BJ (cell line): ENCODE measurements around the gene TOPBP1. TPM values are rescaled to one million over a fixed set of nuclear protein-coding genes. Genes with fewer than 3 reads are reported as not detected.

Source experiments
- CTCF ChIA-PET: fragments of 350-600 bp; formaldehyde crosslinking; extraction: SDS; loops from one replicate; lab custom pipeline; 2021; ENCODE audit warnings: antibody characterized with exemption, inconsistent platforms; lab: Yijun Ruan, JAX
- POLR2A ChIA-PET: fragments of 300-600 bp; sonication (Branson Sonifier 250); formaldehyde crosslinking; extraction: SDS; loops from one replicate; lab custom pipeline; 2021; ENCODE audit warnings: antibody characterized with exemption; lab: Charles Lee
- DNase-seq: peaks from one replicate; pipeline ENCODE4 v3.0.0-alpha.2; 2011; ENCODE audit warnings: low read depth
- H3K27me3 ChIP-seq: 2 replicates; pipeline ENCODE4 v1.6.0; 2011; ENCODE audit warnings: low read length; ENCODE audit not compliant: control insufficient read depth, insufficient read depth
- H3K36me3 ChIP-seq: 2 replicates; pipeline ENCODE4 v1.5.1; 2011; ENCODE audit warnings: low read length; ENCODE audit not compliant: control insufficient read depth, insufficient read depth
- H3K4me3 ChIP-seq: 2 replicates; pipeline ENCODE4 v1.5.1; 2011; ENCODE audit warnings: low read depth, mild to moderate bottlenecking, control low read depth, low read length
- CTCF ChIP-seq: IDR thresholded peaks from 2 replicates; pipeline ENCODE4 v1.5.1; 2011; ENCODE audit warnings: low read depth, mild to moderate bottlenecking, control low read depth, inconsistent platforms, low read length, moderate library complexity; ENCODE audit not compliant: insufficient read depth
- polyA plus RNA-seq: library from polyadenylated mRNA; depleted of rRNA; stranded (reverse); fragments of >200 nt; gene quantifications from 2 replicates; pipeline ENCODE4 v1.2.3, GENCODE V29; 2011

The TOPBP1 gene
- polyA plus RNA-seq, 1 experiment = 18.9 TPM

DNA sequence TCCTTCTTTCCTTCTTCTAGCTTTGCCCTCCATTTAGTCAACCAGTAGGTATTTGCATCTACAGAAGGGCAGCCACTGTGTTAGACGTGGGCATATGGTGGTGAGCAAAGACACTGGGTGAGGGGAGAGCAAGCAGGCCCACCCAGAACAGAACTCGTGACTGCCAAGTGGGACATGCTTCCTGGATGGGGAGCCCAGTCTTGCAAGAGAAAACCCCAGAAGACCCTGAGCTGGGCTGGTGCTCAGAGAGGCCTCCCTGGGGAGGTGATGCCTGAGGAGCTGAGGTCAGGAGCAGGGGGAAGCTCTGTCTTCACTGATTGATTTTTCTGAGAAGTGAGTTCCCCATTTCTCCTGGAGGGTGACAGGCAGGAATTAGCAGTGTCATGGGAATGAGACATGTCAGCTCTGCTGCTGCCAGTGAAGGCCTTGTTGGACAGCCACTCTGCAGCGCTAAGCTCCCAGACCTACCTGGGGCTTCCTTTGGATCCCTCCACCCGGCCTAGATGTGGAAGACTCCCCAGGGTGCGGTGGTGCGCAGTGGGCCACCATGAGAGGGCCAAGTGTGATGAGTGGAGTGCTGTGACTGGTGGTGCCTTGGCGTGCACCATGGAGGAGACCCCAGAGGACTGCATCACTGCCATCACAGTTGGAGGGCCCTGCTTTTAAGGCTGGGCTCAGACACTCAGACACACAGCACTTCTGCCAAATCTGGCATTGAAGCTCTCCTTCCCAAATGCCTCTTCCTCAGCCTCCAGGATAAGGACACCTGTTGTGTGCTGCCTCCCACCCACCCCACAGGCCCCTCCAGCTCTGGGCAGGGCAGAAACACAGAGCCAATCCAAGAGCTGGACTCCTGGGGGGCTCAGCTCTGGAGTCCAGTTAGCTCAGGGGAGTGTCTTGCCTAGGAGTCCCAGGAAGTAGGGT, 40.0 kb upstream of the TOPBP1 start:
- no peak for DNase-seq
- POLR2A ChIA-PET = no interaction called here
- CTCF ChIA-PET = interaction anchor here (0.6 kb wide), 1 partner anchor 18 kb away, joined by 3 read pairs; no protein-coding TSS in a partner anchor
- Histone ChIP-seq H3K4me3 (no peak overlapping the region), H3K27me3 (no peaks in the 10 kb centered on the region), H3K36me3 (no peaks in the 10 kb centered on the region)
- no peak for TF ChIP-seq CTCF

DNA sequence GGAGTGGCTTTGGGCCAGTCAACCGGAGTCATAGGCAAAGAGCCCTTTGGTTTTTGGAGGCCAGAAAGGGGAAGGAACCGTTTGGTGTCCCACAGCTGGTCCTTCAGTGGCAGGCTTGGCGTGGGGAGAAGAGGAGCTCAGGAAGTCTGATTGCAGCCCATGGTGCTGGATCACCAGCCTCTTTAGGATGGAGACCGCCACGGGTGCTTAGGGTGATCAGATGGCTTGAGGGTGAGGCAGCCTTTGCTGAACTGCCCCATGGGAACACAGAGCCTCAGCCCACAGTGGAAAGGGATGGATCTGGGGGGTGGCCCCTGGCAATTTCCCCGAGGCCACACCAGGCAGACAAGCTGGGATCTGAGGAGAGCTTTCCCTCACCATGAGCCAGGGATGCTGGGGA, 38.6 kb upstream of the TOPBP1 start:
- no peak for DNase-seq
- no peaks in the 10 kb centered on the region for H3K36me3 ChIP-seq
- ChIA-PET POLR2A (no interaction called here), CTCF (no interaction called here)
- no peak for TF ChIP-seq CTCF
- no peaks in the 10 kb centered on the region for H3K27me3 ChIP-seq
- H3K4me3 ChIP-seq = no peak overlapping the region

DNA sequence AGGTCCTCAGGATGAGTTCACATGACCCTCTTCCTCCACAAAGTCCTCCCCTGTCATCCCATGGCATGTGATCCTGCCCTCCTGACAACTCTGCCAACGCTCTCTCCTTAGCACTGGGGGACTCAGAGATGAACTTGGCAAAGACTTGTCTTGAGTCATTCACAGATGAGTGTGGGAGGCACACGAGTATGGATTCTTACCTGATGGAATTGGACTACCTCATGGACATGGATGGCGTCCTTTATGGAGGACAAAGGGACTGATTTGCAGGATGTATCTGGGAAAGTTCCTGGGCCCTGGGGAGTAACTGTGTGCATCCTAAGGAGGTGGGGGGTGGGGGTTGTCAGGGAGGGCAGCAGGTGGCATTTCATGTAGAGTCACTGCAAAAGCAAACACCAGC, 38.2 kb upstream of the TOPBP1 start:
- no peak for DNase-seq
- TF ChIP-seq CTCF = no peak
- Histone ChIP-seq H3K36me3 (no peaks in the 10 kb centered on the region), H3K27me3 (no peaks in the 10 kb centered on the region), H3K4me3 (no peak overlapping the region)
- ChIA-PET POLR2A (no interaction called here), CTCF (no interaction called here)

GRCh38 chr3:133699467-133699866, 37.7 kb upstream of the TOPBP1 start:
- POLR2A ChIA-PET = no interaction called here
- CTCF ChIA-PET = interaction anchor here (0.6 kb wide), 1 partner anchor 20 kb away, joined by 3 read pairs; no protein-coding TSS in a partner anchor

DNA sequence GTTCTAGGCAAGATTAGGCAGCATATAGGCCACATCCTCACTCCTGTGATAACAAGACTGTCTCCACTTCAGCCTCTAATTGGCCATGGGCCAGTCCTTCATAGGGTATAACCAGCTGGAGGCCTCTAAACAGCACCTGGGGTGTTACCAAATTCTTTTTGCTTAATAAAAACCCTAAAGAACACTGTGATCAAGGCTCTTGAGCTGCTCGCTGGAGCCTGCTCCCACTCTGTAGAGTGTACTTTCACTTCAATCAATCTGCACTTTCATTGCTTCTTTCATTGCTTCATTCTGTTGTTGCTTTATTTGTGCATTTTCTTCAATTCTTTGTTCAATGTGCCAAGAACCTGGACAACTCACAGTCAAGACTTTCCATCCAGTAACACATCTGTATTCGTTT, 36.2 kb upstream of the TOPBP1 start:
- Histone ChIP-seq H3K4me3 (no peak overlapping the region), H3K36me3 (no peaks in the 10 kb centered on the region), H3K27me3 (no peaks in the 10 kb centered on the region)
- DNase-seq = no peak
- POLR2A ChIA-PET = no interaction called here
- no peak for TF ChIP-seq CTCF
- CTCF ChIA-PET = no interaction called here

More at GRCh38 chr3:133699467-133699866, 37.7 kb upstream of the TOPBP1 start:
- no peaks in the 10 kb centered on the region for H3K36me3 ChIP-seq
- no peaks in the 10 kb centered on the region for H3K27me3 ChIP-seq
- TF ChIP-seq CTCF = no peak
- DNase-seq = no peak
- H3K4me3 ChIP-seq = no peak overlapping the region
